ENCODE data around the gene CHN2.

CHN2 gene

DNA sequence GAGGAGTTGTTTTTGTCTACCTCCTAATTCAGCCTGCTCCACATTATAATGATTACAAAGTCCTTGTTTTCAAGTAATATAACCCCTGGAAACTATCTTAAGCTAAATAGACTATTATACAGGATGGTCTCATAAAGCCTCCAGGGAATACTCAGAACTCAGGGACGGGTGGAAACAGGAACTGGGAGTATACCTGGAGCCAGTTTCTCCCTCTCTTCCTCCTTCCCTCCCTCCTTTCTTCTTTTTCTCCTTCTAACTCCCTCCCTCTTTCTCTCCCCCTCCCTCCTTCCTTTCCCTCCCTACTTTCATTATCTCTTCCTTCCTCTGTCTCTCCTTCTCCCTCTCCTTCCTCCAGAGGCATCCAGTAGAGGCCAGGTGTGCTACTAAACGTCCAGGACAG is 292.8 kb downstream of the CHN2 start:
- H3K9me3 ChIP-seq (ENCODE audit: control insufficient read depth, low read length) = no peaks in the 10 kb centered on the region
- H3K9ac ChIP-seq (ENCODE audit: low read length) = no peak overlapping the region
- no peaks in the 10 kb centered on the region for H3K27me3 ChIP-seq (ENCODE audit: control insufficient read depth, insufficient read depth, low read length)
- H3K4me3 ChIP-seq (ENCODE audit: low read length) = no peak overlapping the region
- peaks cover 8% of the 10 kb centered on the region for H3K4me1 ChIP-seq (ENCODE audit: control insufficient read depth, insufficient read depth, low read length)
- H3K36me3 ChIP-seq (ENCODE audit: control insufficient read depth, insufficient read depth, low read length) = no peaks in the 10 kb centered on the region

GRCh38 chr7:29488203-29488970 is 293.8 kb downstream of the CHN2 start:
- Histone ChIP-seq H3K27me3 (ENCODE audit: control insufficient read depth, insufficient read depth, low read length) (no peaks in the 10 kb centered on the region), H3K4me1 (ENCODE audit: control insufficient read depth, insufficient read depth, low read length) (peaks cover 8% of the 10 kb centered on the region), H3K9ac (ENCODE audit: low read length) (no peak overlapping the region), H3K9me3 (ENCODE audit: control insufficient read depth, low read length) (no peaks in the 10 kb centered on the region), H3K36me3 (ENCODE audit: control insufficient read depth, insufficient read depth, low read length) (no peaks in the 10 kb centered on the region), H3K4me3 (ENCODE audit: low read length) (no peak overlapping the region)

GRCh38 chr7:29488977-29489376 is 294.4 kb downstream of the CHN2 start:
- Histone ChIP-seq H3K4me1 (ENCODE audit: control insufficient read depth, insufficient read depth, low read length) (peaks cover 8% of the 10 kb centered on the region), H3K9me3 (ENCODE audit: control insufficient read depth, low read length) (no peaks in the 10 kb centered on the region), H3K9ac (ENCODE audit: low read length) (no peak overlapping the region), H3K36me3 (ENCODE audit: control insufficient read depth, insufficient read depth, low read length) (no peaks in the 10 kb centered on the region), H3K4me3 (ENCODE audit: low read length) (no peak overlapping the region), H3K27me3 (ENCODE audit: control insufficient read depth, insufficient read depth, low read length) (no peaks in the 10 kb centered on the region)

DNA sequence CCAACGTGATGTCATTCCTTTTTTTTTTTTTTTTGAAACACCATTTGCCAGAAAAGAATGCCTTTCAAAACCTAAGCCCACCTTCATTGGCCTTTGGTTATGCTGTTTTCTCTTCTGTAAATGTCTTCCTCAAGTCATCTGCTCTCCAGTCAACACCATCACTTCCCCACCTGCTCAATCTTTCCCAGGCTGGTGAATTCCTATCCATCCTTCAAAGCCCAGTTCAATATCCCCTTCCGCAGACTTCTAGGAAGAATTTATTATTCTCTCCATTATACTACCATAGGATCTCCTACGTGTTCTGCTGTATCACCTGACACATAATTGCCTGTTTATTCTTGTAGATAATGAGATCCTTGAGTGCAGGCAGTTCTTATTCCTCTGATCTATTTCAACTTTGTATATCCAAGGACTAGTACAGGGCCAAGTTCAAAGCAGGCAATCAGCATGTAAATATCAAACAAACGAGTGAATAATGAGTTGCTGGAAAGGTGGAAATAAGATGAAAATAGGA is 295.6 kb downstream of the CHN2 start:
- Histone ChIP-seq H3K36me3 (ENCODE audit: control insufficient read depth, insufficient read depth, low read length) (no peaks in the 10 kb centered on the region), H3K4me3 (ENCODE audit: low read length) (no peak overlapping the region), H3K27me3 (ENCODE audit: control insufficient read depth, insufficient read depth, low read length) (no peaks in the 10 kb centered on the region), H3K4me1 (ENCODE audit: control insufficient read depth, insufficient read depth, low read length) (peaks cover 7% of the 10 kb centered on the region), H3K9ac (ENCODE audit: low read length) (no peak overlapping the region), H3K9me3 (ENCODE audit: control insufficient read depth, low read length) (no peaks in the 10 kb centered on the region)

- peaks cover 7% of the 10 kb centered on the region for H3K4me1 ChIP-seq (ENCODE audit: control insufficient read depth, insufficient read depth, low read length)
- H3K4me3 ChIP-seq (ENCODE audit: low read length) = no peak overlapping the region
- H3K9ac ChIP-seq (ENCODE audit: low read length) = no peak overlapping the region
These were observed 299.8 kb downstream of the CHN2 start for GRCh38 chr7:29494350-29494749.

DNA sequence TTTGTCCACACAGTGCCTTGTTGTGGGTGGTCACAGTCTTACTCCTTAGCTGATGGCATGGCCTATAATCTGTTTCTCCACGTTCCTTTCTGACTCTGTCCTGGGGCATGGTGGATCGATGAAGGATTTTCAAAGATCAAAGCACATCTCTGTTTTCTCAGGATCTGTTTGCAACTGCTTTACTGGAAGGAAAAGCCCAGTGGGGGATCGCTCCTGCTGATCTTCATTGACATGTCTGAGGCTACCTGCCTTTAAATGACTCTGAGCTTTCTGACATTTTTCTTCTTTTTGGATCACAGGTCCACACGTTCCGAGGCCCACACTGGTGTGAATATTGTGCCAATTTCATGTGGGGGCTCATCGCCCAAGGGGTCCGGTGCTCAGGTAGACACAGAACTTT is 301.1 kb downstream of the CHN2 start:
- H3K36me3 ChIP-seq (ENCODE audit: control insufficient read depth, insufficient read depth, low read length) = no peaks in the 10 kb centered on the region
- no peaks in the 10 kb centered on the region for H3K27me3 ChIP-seq (ENCODE audit: control insufficient read depth, insufficient read depth, low read length)
- H3K4me3 ChIP-seq (ENCODE audit: low read length) = no peak overlapping the region
- no peak overlapping the region for H3K9ac ChIP-seq (ENCODE audit: low read length)
- peaks cover 7% of the 10 kb centered on the region for H3K4me1 ChIP-seq (ENCODE audit: control insufficient read depth, insufficient read depth, low read length)
- H3K9me3 ChIP-seq (ENCODE audit: control insufficient read depth, low read length) = no peaks in the 10 kb centered on the region

More at GRCh38 chr7:29494350-29494749, 299.8 kb downstream of the CHN2 start:
- no peaks in the 10 kb centered on the region for H3K27me3 ChIP-seq (ENCODE audit: control insufficient read depth, insufficient read depth, low read length)
- no peaks in the 10 kb centered on the region for H3K9me3 ChIP-seq (ENCODE audit: control insufficient read depth, low read length)
- no peaks in the 10 kb centered on the region for H3K36me3 ChIP-seq (ENCODE audit: control insufficient read depth, insufficient read depth, low read length)

DNA sequence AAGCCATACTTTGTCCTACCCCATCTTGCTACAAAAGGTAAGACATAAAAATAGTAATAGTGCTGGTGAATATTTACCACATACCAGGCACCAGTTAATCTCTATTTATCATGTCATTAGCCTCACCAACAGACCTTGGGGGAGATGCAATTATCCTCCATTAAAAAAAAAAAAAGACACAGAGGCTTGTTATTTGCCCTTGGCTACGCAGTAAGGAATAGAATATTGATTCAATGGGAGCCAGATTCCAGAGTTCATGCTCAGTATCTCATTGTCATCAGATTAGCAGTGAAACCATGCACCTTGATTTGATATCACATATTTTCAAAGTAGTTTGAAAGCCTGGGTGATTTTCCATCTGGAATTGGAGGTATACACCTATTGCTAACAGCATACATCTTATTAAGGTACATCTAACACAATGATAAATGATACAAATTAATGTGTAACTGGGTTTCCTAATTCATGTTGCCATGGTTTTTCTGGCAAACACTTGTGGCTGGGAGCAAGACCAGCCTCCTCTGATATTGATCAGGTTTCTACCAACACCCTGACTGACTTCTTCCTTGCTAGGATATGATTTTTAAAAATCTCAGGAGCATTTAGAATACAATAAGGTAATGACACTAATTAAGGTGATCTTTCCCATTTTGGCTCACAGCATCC is 301.9 kb downstream of the CHN2 start:
- Histone ChIP-seq H3K9ac (ENCODE audit: low read length) (no peak overlapping the region), H3K27me3 (ENCODE audit: control insufficient read depth, insufficient read depth, low read length) (no peaks in the 10 kb centered on the region), H3K4me3 (ENCODE audit: low read length) (no peak overlapping the region), H3K36me3 (ENCODE audit: control insufficient read depth, insufficient read depth, low read length) (no peaks in the 10 kb centered on the region), H3K4me1 (ENCODE audit: control insufficient read depth, insufficient read depth, low read length) (peaks cover 7% of the 10 kb centered on the region), H3K9me3 (ENCODE audit: control insufficient read depth, low read length) (no peaks in the 10 kb centered on the region)

DNA sequence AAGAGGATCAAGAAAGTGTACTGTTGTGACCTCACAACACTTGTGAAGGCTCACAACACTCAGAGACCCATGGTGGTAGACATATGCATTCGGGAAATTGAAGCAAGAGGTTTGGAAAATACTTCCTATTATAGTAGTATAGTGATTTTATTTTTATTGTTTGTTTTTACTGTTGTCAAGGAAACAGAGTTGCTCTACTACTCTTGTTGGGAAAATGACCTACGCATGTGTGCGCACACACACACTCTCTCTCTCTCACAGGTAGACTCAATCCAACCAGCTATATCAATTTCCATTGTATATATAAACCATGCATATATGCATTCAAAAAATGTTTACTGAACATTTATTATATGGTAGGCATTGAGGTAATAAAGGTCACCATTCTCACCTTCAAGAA is 305.4 kb downstream of the CHN2 start:
- peaks cover 7% of the 10 kb centered on the region for H3K4me1 ChIP-seq (ENCODE audit: control insufficient read depth, insufficient read depth, low read length)
- no peaks in the 10 kb centered on the region for H3K9me3 ChIP-seq (ENCODE audit: control insufficient read depth, low read length)
- H3K4me3 ChIP-seq (ENCODE audit: low read length) = no peak overlapping the region
- no peaks in the 10 kb centered on the region for H3K36me3 ChIP-seq (ENCODE audit: control insufficient read depth, insufficient read depth, low read length)
- H3K9ac ChIP-seq (ENCODE audit: low read length) = no peak overlapping the region
- no peaks in the 10 kb centered on the region for H3K27me3 ChIP-seq (ENCODE audit: control insufficient read depth, insufficient read depth, low read length)

GRCh38 chr7:29500719-29501118 is 306.1 kb downstream of the CHN2 start:
- Histone ChIP-seq H3K4me3 (ENCODE audit: low read length) (no peak overlapping the region), H3K4me1 (ENCODE audit: control insufficient read depth, insufficient read depth, low read length) (peaks cover 7% of the 10 kb centered on the region), H3K27me3 (ENCODE audit: control insufficient read depth, insufficient read depth, low read length) (no peaks in the 10 kb centered on the region), H3K9ac (ENCODE audit: low read length) (no peak overlapping the region), H3K36me3 (ENCODE audit: control insufficient read depth, insufficient read depth, low read length) (no peaks in the 10 kb centered on the region), H3K9me3 (ENCODE audit: control insufficient read depth, low read length) (no peaks in the 10 kb centered on the region)

DNA sequence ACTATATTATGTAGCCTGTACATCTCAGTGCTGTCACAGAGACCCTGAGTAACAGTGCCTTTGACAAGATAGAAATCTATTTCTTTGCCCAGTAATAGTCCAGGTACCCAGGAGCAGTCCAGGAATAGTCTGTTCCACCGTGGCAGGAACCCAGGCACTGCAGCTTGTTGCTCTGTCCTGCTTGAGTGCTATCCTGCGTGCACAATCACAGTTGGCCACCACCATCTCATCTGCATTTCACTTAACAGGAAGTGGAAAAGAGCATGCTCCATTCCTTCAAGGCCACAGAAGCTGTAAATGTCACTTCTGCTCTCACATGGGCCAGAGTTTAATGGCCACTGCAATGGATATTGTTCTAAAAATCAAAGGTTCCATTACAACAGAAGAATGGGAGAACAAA is 307.6 kb downstream of the CHN2 start:
- Histone ChIP-seq H3K27me3 (ENCODE audit: control insufficient read depth, insufficient read depth, low read length) (no peaks in the 10 kb centered on the region), H3K4me3 (ENCODE audit: low read length) (no peak overlapping the region), H3K9me3 (ENCODE audit: control insufficient read depth, low read length) (no peaks in the 10 kb centered on the region), H3K36me3 (ENCODE audit: control insufficient read depth, insufficient read depth, low read length) (no peaks in the 10 kb centered on the region), H3K4me1 (ENCODE audit: control insufficient read depth, insufficient read depth, low read length) (no peaks in the 10 kb centered on the region), H3K9ac (ENCODE audit: low read length) (no peak overlapping the region)

GRCh38 chr7:29505931-29506330 is 311.4 kb downstream of the CHN2 start:
- Histone ChIP-seq H3K9me3 (ENCODE audit: control insufficient read depth, low read length) (no peaks in the 10 kb centered on the region), H3K4me1 (ENCODE audit: control insufficient read depth, insufficient read depth, low read length) (no peaks in the 10 kb centered on the region), H3K27me3 (ENCODE audit: control insufficient read depth, insufficient read depth, low read length) (no peaks in the 10 kb centered on the region), H3K9ac (ENCODE audit: low read length) (no peak overlapping the region), H3K36me3 (ENCODE audit: control insufficient read depth, insufficient read depth, low read length) (no peaks in the 10 kb centered on the region), H3K4me3 (ENCODE audit: low read length) (no peak overlapping the region)

DNA sequence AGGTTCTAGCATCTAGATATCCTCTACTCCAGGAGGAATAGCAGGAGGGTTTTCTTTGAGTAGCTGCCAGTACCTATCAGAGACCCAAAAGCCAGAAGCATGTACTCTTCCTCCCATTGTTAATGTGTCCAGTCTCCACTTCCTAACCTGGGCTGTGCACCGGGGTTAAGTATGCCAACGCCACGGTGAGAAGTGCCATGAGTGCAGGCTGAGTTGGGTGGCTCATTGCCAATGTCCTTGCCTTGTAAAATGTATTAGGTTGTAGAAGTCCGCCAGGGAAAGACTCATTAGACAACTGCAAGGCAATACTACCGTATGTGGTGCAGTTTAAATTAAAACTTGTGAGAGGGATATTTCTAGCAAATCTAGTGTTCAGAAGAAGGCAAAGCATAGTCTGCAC is 314.0 kb downstream of the CHN2 start:
- peaks cover 6% of the 10 kb centered on the region for H3K36me3 ChIP-seq (ENCODE audit: control insufficient read depth, insufficient read depth, low read length)
- no peak overlapping the region for H3K4me3 ChIP-seq (ENCODE audit: low read length)
- no peaks in the 10 kb centered on the region for H3K27me3 ChIP-seq (ENCODE audit: control insufficient read depth, insufficient read depth, low read length)
- H3K9me3 ChIP-seq (ENCODE audit: control insufficient read depth, low read length) = no peaks in the 10 kb centered on the region
- no peak overlapping the region for H3K9ac ChIP-seq (ENCODE audit: low read length)
- no peaks in the 10 kb centered on the region for H3K4me1 ChIP-seq (ENCODE audit: control insufficient read depth, insufficient read depth, low read length)
